HepG2 (cell line): Measurements from ENCODE around the gene TOM1L2. TPM values are rescaled to one million over a fixed set of nuclear protein-coding genes. Genes with fewer than 3 reads are reported as not detected.

Experiments
- FOXC1 ChIP-seq: sonication (generic); formaldehyde crosslinking; IDR thresholded peaks from 2 replicates; pipeline ENCODE4 v1.8.0; 2022; ENCODE audit warnings: mild to moderate bottlenecking, missing genetic modification reagents, borderline replicate concordance
- FOXP1 ChIP-seq, 2 experiments: fragments of 450-650 bp in 1 of 2; IDR thresholded peaks; 2 replicates each; pipeline ENCODE4 v1.6.1; 2017 to 2018; ENCODE audit warnings: antibody characterized with exemption in 1 of 2
- KMT2A ChIP-seq: sonication (generic); formaldehyde crosslinking; IDR thresholded peaks from 2 replicates; pipeline ENCODE4 v1.4.0; 2020; ENCODE audit warnings: missing genetic modification reagents
- NCOA1 ChIP-seq: sonication (generic); formaldehyde crosslinking; IDR thresholded peaks from 2 replicates; pipeline ENCODE4 v1.9.0; 2021; ENCODE audit warnings: missing genetic modification reagents
- SIN3B ChIP-seq: fragments of 150-350 bp; IDR thresholded peaks from 2 replicates; pipeline ENCODE4 v1.6.1; 2014; ENCODE audit warnings: low read length
- SIX4 ChIP-seq: sonication (generic); formaldehyde crosslinking; IDR thresholded peaks from 2 replicates; pipeline ENCODE4 v1.4.0; 2020; ENCODE audit warnings: missing genetic modification reagents
- STAG1 ChIP-seq: sonication (generic); formaldehyde crosslinking; IDR thresholded peaks from 2 replicates; pipeline ENCODE4 v1.4.0; 2020; ENCODE audit warnings: missing genetic modification reagents
- ZBTB21 ChIP-seq: sonication (generic); formaldehyde crosslinking; IDR thresholded peaks from 2 replicates; pipeline ENCODE4 v1.4.0; 2020; ENCODE audit warnings: missing genetic modification reagents
- ZBTB34 ChIP-seq: sonication (generic); formaldehyde crosslinking; IDR thresholded peaks from 2 replicates; pipeline ENCODE4 v1.8.0; 2022; ENCODE audit warnings: mild to moderate bottlenecking, missing genetic modification reagents
- ZBTB8A ChIP-seq: sonication (generic); formaldehyde crosslinking; IDR thresholded peaks from 2 replicates; pipeline ENCODE4 v1.4.0; 2020; ENCODE audit warnings: mild to moderate bottlenecking, low read depth, missing genetic modification reagents, borderline replicate concordance
- ZFP36L2 ChIP-seq: sonication (generic); formaldehyde crosslinking; IDR thresholded peaks from 2 replicates; pipeline ENCODE4 v1.4.0; 2020; ENCODE audit warnings: missing genetic modification reagents
- ZNF235 ChIP-seq: sonication (generic); formaldehyde crosslinking; IDR thresholded peaks from 2 replicates; pipeline ENCODE4 v1.8.1; 2023; ENCODE audit warnings: mild to moderate bottlenecking, missing genetic modification reagents, borderline replicate concordance
- ZNF280B ChIP-seq: sonication (generic); formaldehyde crosslinking; IDR thresholded peaks from 2 replicates; pipeline ENCODE4 v1.5.0; 2020; ENCODE audit warnings: missing genetic modification reagents, mild to moderate bottlenecking, borderline replicate concordance
- ZNF296 ChIP-seq: sonication (generic); formaldehyde crosslinking; conservative IDR thresholded peaks from 2 replicates; pipeline ENCODE4 v1.5.0; 2020; ENCODE audit warnings: mild to moderate bottlenecking, missing genetic modification reagents
- ZNF549 ChIP-seq: sonication (generic); formaldehyde crosslinking; IDR thresholded peaks from 2 replicates; pipeline ENCODE4 v1.5.0; 2020; ENCODE audit warnings: missing genetic modification reagents
- ZNF563 ChIP-seq: sonication (generic); formaldehyde crosslinking; IDR thresholded peaks from 2 replicates; pipeline ENCODE4 v1.8.0; 2022; ENCODE audit warnings: mild to moderate bottlenecking, moderate library complexity, missing genetic modification reagents
- ZNF609 ChIP-seq: sonication (generic); formaldehyde crosslinking; IDR thresholded peaks from 2 replicates; pipeline ENCODE4 v1.4.0; 2020; ENCODE audit warnings: mild to moderate bottlenecking, missing genetic modification reagents, borderline replicate concordance
- ZNF615 ChIP-seq: sonication (generic); formaldehyde crosslinking; IDR thresholded peaks from 2 replicates; pipeline ENCODE4 v1.5.0; 2020; ENCODE audit warnings: mild to moderate bottlenecking, missing genetic modification reagents, borderline replicate concordance
- ZNF674 ChIP-seq: sonication (generic); formaldehyde crosslinking; IDR thresholded peaks from 2 replicates; pipeline ENCODE4 v1.5.0; 2020; ENCODE audit warnings: low read depth, mild to moderate bottlenecking, missing genetic modification reagents
- ZNF770 ChIP-seq: sonication (generic); formaldehyde crosslinking; IDR thresholded peaks from 2 replicates; pipeline ENCODE4 v1.5.0; 2020; ENCODE audit warnings: mild to moderate bottlenecking, missing genetic modification reagents
- polyA plus RNA-seq, 8 experiments: library from polyadenylated mRNA; depleted of rRNA in 3 of 8; stranded (reverse) in 7 of 8; unstranded in 1 of 8; fragments of >200 nt; fragmentation: Illumina TruSeq in 4 of 8; extraction: Trizol in 4 of 8; gene quantifications; 2 replicates each; pipeline versions ENCODE4 v1.2.1 to v1.2.3, GENCODE V29; 2011 to 2016; ENCODE audit warnings: low read depth in 4 of 8, missing spikeins in 1 of 8, mixed read lengths in 1 of 8; ENCODE audit not compliant: insufficient read depth in 1 of 8
- total RNA-seq, 5 experiments: library from RNA; depleted of rRNA; stranded (reverse); fragments of >200 nt; fragmentation: Illumina TruSeq; extraction: Trizol; gene quantifications; 2 replicates each; pipeline ENCODE4 v1.2.3, GENCODE V29; 2016; ENCODE audit warnings: low read depth in 1 of 5

The TOM1L2 gene
- total and polyA plus RNA-seq, 2 of the 13 experiments (the other 11 are each of a cell fraction or from before 2014, with no cell fraction given) = 4.7 to 7.4 TPM

DNA sequence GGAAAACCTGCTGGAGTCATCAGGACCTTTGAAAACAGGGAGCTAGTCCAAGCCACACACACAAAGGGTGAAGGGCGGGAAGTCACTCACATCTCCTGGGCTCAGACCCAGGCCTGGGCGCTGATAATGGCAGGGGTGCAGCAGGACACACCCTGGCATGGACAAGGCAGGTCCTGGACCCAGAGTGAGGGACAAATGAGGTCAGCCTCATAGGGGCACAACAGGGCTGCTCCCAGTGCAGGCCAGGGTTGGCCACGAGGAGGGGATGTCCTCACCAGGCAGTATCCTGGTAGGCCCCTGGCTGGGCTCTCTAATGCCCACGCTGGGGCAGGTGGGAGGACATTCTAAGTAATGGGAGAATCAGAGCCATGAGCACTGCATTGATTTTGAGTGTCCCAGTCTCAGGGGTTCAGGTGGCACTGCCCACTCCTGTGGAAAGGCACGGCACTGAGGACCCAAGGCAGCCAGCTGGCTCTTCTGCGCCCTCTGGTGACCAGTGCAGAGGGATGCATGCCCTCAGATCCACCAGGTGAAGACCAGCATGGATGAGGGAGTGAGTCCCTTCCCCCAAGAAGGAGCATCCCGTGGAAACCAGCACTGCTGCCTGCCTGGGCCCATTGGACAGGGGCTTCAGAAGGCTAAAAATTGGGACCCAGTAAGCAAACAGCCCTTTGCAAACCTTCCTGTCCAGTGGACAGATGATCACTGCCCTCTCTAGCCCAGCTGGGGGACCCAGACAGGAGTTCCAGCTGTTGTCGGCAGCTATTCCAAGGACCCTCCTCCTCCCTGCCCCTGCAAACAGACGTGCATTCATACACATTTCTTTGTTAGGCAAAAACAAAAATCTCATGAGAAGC lies 112.1 kb downstream of the TOM1L2 start (continued):
- no peak for TF ChIP-seq ZFP36L2 (CRISPR knock-in tag)
- no peak; the same call in 1 of the 2 replicates for TF ChIP-seq ZNF235
- TF ChIP-seq STAG1 (CRISPR knock-in tag) = peak; percentile 97
- TF ChIP-seq FOXP1 (IDR thresholded peaks at IDR 0.05) = no peak
- no peak for TF ChIP-seq FOXP1 (CRISPR knock-in tag; IDR thresholded peaks at IDR 0.05)
- TF ChIP-seq ZNF770 (CRISPR knock-in tag) = no peak; the same call in 1 of the 2 replicates
- no peak for TF ChIP-seq KMT2A (CRISPR knock-in tag)
- peak; percentile 76; the same call in 1 of the 2 replicates for TF ChIP-seq ZNF280B (CRISPR knock-in tag)
- TF ChIP-seq SIN3B = no peak
- TF ChIP-seq NCOA1 (CRISPR knock-in tag) = no peak
- TF ChIP-seq ZNF563 (CRISPR knock-in tag) = no peak
- TF ChIP-seq ZNF549 (CRISPR knock-in tag) = no peak
- no peak for TF ChIP-seq ZBTB21 (CRISPR knock-in tag)
- no peak for TF ChIP-seq ZNF609 (CRISPR knock-in tag)
- TF ChIP-seq ZBTB34 (CRISPR knock-in tag) = no peak
- no peak for TF ChIP-seq SIX4 (CRISPR knock-in tag)
- TF ChIP-seq FOXC1 (CRISPR knock-in tag) = no peak
- no peak for TF ChIP-seq ZNF615 (CRISPR knock-in tag)
- no peak for TF ChIP-seq ZNF296
- no peak for TF ChIP-seq ZNF674
- no peak for TF ChIP-seq ZBTB8A
